Astrocyte (in vitro differentiated cells and primary cell): Measurements from ENCODE around the gene SCUBE3. TPM values are rescaled to one million over a fixed set of nuclear protein-coding genes. Genes with fewer than 3 reads are reported as not detected.
A peak's percentile ranks its signal among the peaks of the same experiment; 100 is the strongest.

Experiments
- DNase-seq: peaks from one replicate; pipeline ENCODE4 v3.0.0-alpha.2; 2010; ENCODE audit warnings: low read depth
- FAIRE-seq: peaks from 2 replicates; lab custom pipeline; 2011; peaks lifted over from hg19 to GRCh38; lab: Jason Lieb, UNC
- H2AFZ ChIP-seq: 2 replicates; pipeline ENCODE4 v1.6.0; 2012; ENCODE audit warnings: low read depth, low read length, inconsistent platforms
- H3K27ac ChIP-seq: 2 replicates; pipeline ENCODE4 v1.5.1; 2011; ENCODE audit warnings: low read depth, low read length, inconsistent platforms
- H3K27me3 ChIP-seq: 2 replicates; pipeline ENCODE4 v1.6.0; 2011; ENCODE audit warnings: low read length, inconsistent platforms; ENCODE audit not compliant: insufficient read depth
- H3K36me3 ChIP-seq: 2 replicates; pipeline ENCODE4 v1.5.1; 2011; ENCODE audit warnings: low read length, inconsistent platforms; ENCODE audit not compliant: insufficient read depth
- H3K4me1 ChIP-seq: 2 replicates; pipeline ENCODE4 v1.5.1; 2011; ENCODE audit warnings: low read length, inconsistent platforms; ENCODE audit not compliant: insufficient read depth
- H3K4me2 ChIP-seq: 2 replicates; pipeline ENCODE4 v1.6.0; 2012; ENCODE audit warnings: low read length, inconsistent platforms
- H3K4me3 ChIP-seq: 2 replicates; pipeline ENCODE4 v1.5.1; 2011; ENCODE audit warnings: low read depth, mild to moderate bottlenecking, low read length, inconsistent platforms; ENCODE audit not compliant: insufficient read depth
- H3K79me2 ChIP-seq: 2 replicates; pipeline ENCODE4 v1.6.0; 2012; ENCODE audit warnings: mild to moderate bottlenecking, low read length, inconsistent platforms; ENCODE audit not compliant: insufficient read depth
- H3K9ac ChIP-seq: 2 replicates; pipeline ENCODE4 v1.6.0; 2012; ENCODE audit warnings: mild to moderate bottlenecking, low read length, inconsistent platforms
- H3K9me3 ChIP-seq: 2 replicates; pipeline ENCODE4 v1.5.1; 2012; ENCODE audit warnings: low read depth, mild to moderate bottlenecking, low read length, inconsistent platforms; ENCODE audit not compliant: insufficient read depth
- H4K20me1 ChIP-seq: 2 replicates; pipeline ENCODE4 v1.6.0; 2012; ENCODE audit warnings: low read length, inconsistent platforms; ENCODE audit not compliant: insufficient read depth
- H3K27ac Mint-ChIP-seq: one replicate; pipeline ENCODE4 v1.8.0; 2021; ENCODE audit warnings: mild to moderate bottlenecking, mixed read lengths; ENCODE audit not compliant: unreplicated experiment
- H3K27me3 Mint-ChIP-seq: one replicate; pipeline ENCODE4 v1.8.0; 2021; ENCODE audit warnings: low read depth, mixed read lengths; ENCODE audit not compliant: unreplicated experiment
- H3K36me3 Mint-ChIP-seq: one replicate; pipeline ENCODE4 v1.8.0; 2021; ENCODE audit warnings: low read depth, mixed read lengths; ENCODE audit not compliant: unreplicated experiment
- H3K4me1 Mint-ChIP-seq: one replicate; pipeline ENCODE4 v1.8.0; 2021; ENCODE audit warnings: low read depth, mixed read lengths; ENCODE audit not compliant: unreplicated experiment
- H3K4me3 Mint-ChIP-seq: one replicate; pipeline ENCODE4 v1.8.0; 2021; ENCODE audit warnings: mild to moderate bottlenecking, moderate library complexity, mixed read lengths; ENCODE audit not compliant: unreplicated experiment
- H3K9me3 Mint-ChIP-seq: one replicate; pipeline ENCODE4 v1.8.0; 2021; ENCODE audit warnings: mild to moderate bottlenecking, mixed read lengths; ENCODE audit not compliant: unreplicated experiment
- EZH2 ChIP-seq: IDR thresholded peaks from 2 replicates; pipeline ENCODE4 v1.6.1; 2012; ENCODE audit warnings: mild to moderate bottlenecking, low read length, inconsistent platforms; ENCODE audit not compliant: insufficient read depth
- total RNA-seq: library from RNA; stranded (reverse); gene quantifications from 2 replicates; pipeline ENCODE4 v1.2.1, GENCODE V29; 2021
- TF ChIP-seq, protein P1 (sequence below): IDR thresholded peaks from 2 replicates; pipeline ENCODE4 v1.5.1; 2011; ENCODE audit warnings: low read depth, mild to moderate bottlenecking, inconsistent platforms, low read length, moderate library complexity; ENCODE audit not compliant: insufficient read depth

SCUBE3 gene
- total RNA-seq, 1 donor from 2014 or later = 10.1 TPM

DNA sequence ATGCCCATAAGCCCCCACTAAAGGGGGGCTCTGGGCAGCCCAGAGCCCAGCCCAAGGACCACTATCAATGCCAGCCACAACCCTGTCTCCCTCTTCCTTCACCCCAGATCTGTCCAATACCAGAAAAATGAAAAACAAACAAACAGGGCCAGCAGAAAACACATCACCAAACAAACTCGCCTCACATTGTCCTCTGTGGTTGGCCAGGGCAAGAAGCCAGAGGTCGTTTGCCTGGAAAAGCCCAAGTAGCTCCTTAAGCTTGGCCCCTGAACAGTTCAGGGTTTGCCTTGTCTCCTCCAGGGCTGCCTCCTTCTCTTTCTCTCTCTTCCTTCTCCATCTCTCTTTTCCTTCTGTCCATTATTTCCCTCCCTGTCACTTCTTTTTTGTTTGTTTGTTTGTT lies 10.1 kb upstream of the SCUBE3 start:
- no peak for DNase-seq
- Histone ChIP-seq H3K4me3 (no peak overlapping the region), H3K9ac (no peak overlapping the region), H4K20me1 (no peaks in the 10 kb centered on the region), H3K36me3 (no peaks in the 10 kb centered on the region), H3K4me2 (no peak overlapping the region), H3K9me3 (no peaks in the 10 kb centered on the region), H3K27me3 (no peaks in the 10 kb centered on the region), H3K27ac (no peak overlapping the region), H2AFZ (no peak overlapping the region), H3K4me1 (peaks cover 6% of the 10 kb centered on the region), H3K79me2 (no peaks in the 10 kb centered on the region)
- Mint-ChIP-seq H3K27me3 (peaks cover 39% of the 10 kb centered on the region), H3K4me3 (no peak overlapping the region), H3K4me1 (no peaks in the 10 kb centered on the region), H3K9me3 (no peaks in the 10 kb centered on the region), H3K27ac (no peak overlapping the region), H3K36me3 (peaks cover 1% of the 10 kb centered on the region)
- TF ChIP-seq, protein P1, sequence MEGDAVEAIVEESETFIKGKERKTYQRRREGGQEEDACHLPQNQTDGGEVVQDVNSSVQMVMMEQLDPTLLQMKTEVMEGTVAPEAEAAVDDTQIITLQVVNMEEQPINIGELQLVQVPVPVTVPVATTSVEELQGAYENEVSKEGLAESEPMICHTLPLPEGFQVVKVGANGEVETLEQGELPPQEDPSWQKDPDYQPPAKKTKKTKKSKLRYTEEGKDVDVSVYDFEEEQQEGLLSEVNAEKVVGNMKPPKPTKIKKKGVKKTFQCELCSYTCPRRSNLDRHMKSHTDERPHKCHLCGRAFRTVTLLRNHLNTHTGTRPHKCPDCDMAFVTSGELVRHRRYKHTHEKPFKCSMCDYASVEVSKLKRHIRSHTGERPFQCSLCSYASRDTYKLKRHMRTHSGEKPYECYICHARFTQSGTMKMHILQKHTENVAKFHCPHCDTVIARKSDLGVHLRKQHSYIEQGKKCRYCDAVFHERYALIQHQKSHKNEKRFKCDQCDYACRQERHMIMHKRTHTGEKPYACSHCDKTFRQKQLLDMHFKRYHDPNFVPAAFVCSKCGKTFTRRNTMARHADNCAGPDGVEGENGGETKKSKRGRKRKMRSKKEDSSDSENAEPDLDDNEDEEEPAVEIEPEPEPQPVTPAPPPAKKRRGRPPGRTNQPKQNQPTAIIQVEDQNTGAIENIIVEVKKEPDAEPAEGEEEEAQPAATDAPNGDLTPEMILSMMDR = no peak
- no peak for TF ChIP-seq EZH2
- no peak for FAIRE-seq

GRCh38 chr6:35206346-35206745 lies 7.4 kb upstream of the SCUBE3 start:
- DNase-seq (no peak), FAIRE-seq (peak; percentile 69)
- Mint-ChIP-seq H3K4me1 (no peaks in the 10 kb centered on the region), H3K27ac (no peak overlapping the region), H3K9me3 (no peaks in the 10 kb centered on the region), H3K27me3 (peaks cover 55% of the 10 kb centered on the region), H3K4me3 (no peak overlapping the region), H3K36me3 (peaks cover 1% of the 10 kb centered on the region)
- H3K79me2 ChIP-seq = no peaks in the 10 kb centered on the region
- H3K4me2 ChIP-seq = no peak overlapping the region
- H3K4me1 ChIP-seq = peaks cover 3% of the 10 kb centered on the region
- H3K27ac ChIP-seq = no peak overlapping the region
- H3K9me3 ChIP-seq = no peaks in the 10 kb centered on the region
- no peaks in the 10 kb centered on the region for H3K36me3 ChIP-seq
- H3K9ac ChIP-seq = no peak overlapping the region
- no peak overlapping the region for H3K4me3 ChIP-seq
- no peaks in the 10 kb centered on the region for H3K27me3 ChIP-seq
- no peaks in the 10 kb centered on the region for H4K20me1 ChIP-seq
- no peak overlapping the region for H2AFZ ChIP-seq
- TF ChIP-seq, protein P1 = no peak
- TF ChIP-seq EZH2 = no peak

- no peak overlapping the region for H2AFZ ChIP-seq
- H3K27ac ChIP-seq = no peak overlapping the region
- H3K9me3 ChIP-seq = no peaks in the 10 kb centered on the region
- no peak overlapping the region for H3K4me2 ChIP-seq
- peaks cover 8% of the 10 kb centered on the region for H3K27me3 ChIP-seq
- no peak overlapping the region for H3K27ac Mint-ChIP-seq
- peaks cover 66% of the 10 kb centered on the region for H3K27me3 Mint-ChIP-seq
- peaks cover 8% of the 10 kb centered on the region for H3K4me1 ChIP-seq
- peaks cover 2% of the 10 kb centered on the region for H3K4me1 Mint-ChIP-seq
- H4K20me1 ChIP-seq = no peaks in the 10 kb centered on the region
- H3K36me3 Mint-ChIP-seq = peaks cover 1% of the 10 kb centered on the region
- H3K36me3 ChIP-seq = no peaks in the 10 kb centered on the region
- no peak overlapping the region for H3K4me3 Mint-ChIP-seq
- H3K9ac ChIP-seq = no peak overlapping the region
- DNase-seq = no peak
- no peak for TF ChIP-seq EZH2
- TF ChIP-seq, protein P1 = no peak
- no peaks in the 10 kb centered on the region for H3K79me2 ChIP-seq
- H3K9me3 Mint-ChIP-seq = peaks cover 3% of the 10 kb centered on the region
- no peak overlapping the region for H3K4me3 ChIP-seq
- no peak for FAIRE-seq
These were observed 5.3 kb upstream of the SCUBE3 start for GRCh38 chr6:35208419-35208818.
